GM12873 (cell line): ENCODE measurements around the gene RBM19.

ENCODE experiments used
- TF ChIP-seq, protein P1 (sequence below): IDR thresholded peaks from 2 replicates; pipeline ENCODE4 v1.5.1; 2012; ENCODE audit warnings: low read depth, mild to moderate bottlenecking, moderate library complexity, low read length, control low read depth; ENCODE audit not compliant: insufficient read depth; ENCODE audit errors: missing control alignments

Gene RBM19

DNA sequence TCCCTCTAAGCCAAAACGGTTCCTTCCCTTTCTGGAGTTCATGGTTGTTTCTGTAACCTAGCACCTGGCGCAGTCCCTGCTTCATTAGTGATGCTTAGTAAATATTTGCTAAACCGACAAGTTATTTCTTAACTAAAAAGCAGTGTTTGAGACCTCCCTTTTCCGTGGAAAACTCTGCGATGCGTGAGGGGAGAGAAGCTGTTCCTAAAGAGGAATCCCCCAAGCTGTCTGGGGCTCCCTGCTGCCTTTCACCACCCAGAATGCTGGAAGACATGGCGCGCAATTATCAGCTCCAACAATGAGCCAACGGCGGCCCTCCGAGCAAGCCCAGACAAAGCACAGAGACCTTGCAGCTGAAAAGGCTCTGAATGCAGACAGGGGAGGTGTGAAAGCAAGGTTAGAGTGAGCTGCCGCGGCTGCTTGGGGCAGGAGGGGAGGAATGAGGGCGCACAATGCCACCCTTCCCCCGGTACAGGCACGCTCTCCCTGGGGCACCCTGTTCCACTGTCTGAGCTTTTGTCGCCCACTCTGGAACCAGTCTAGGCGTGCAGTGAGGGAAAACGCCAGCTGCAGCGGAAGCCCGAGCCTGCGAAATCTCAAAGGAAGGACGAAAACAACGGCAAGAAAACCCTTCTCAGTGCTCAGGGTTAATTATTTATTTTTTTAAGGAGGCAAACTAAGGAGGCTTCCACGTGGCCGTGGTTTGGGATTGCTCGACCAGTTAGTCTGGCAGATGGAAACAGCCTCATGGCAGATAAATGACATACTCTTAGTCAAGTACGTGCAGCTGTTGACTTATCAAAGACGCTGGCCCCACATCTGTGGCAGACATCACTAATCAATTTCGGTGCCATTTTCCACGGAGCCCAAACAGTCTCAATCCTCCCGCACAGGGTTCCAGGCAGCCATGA, 66.3 kb downstream of the RBM19 start:
- TF ChIP-seq, protein P1, sequence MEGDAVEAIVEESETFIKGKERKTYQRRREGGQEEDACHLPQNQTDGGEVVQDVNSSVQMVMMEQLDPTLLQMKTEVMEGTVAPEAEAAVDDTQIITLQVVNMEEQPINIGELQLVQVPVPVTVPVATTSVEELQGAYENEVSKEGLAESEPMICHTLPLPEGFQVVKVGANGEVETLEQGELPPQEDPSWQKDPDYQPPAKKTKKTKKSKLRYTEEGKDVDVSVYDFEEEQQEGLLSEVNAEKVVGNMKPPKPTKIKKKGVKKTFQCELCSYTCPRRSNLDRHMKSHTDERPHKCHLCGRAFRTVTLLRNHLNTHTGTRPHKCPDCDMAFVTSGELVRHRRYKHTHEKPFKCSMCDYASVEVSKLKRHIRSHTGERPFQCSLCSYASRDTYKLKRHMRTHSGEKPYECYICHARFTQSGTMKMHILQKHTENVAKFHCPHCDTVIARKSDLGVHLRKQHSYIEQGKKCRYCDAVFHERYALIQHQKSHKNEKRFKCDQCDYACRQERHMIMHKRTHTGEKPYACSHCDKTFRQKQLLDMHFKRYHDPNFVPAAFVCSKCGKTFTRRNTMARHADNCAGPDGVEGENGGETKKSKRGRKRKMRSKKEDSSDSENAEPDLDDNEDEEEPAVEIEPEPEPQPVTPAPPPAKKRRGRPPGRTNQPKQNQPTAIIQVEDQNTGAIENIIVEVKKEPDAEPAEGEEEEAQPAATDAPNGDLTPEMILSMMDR: no peak

DNA sequence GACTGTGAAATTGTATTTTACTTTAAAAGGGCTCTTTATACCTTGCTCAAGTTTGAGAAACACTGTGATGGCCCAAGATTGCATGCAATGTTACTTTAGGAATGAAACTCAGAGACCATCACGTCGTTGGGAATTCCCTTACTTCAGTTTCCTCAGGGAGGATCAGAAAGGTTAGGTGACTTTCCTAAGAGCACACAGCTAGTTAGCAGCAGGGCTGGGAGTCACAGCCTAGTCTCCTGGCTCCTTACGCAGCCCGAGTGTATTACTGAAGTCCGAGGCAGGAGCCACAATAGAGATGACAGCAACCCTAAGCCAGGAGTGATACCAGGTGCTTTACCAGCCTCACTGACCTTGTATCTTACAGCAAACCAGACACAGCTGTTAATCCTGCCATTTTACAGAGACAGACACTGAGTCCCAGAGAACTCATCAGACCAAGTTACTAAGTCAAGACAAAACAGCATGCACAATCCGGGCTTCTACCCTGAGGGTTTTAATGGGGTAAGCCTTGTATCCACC, 67.0 kb downstream of the RBM19 start:
- TF ChIP-seq, protein P1: no peak

DNA sequence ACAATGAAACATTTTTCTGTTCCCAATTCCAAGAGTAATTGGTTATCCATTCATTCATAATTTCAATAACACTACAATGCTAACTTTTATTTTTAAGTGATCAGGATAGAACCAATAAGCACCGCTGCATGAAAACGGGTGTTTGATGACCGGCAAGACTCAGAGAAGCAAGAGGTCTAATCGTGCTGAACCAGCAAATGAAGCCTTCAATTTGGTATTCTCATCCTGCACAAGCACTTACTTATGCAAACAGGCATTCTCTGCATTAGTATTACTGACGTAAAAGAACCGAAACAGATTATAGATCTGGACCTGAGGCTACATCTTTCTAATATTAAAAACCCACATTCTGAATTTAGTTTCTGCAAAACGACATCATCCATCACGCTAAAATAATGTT, 67.7 kb downstream of the RBM19 start:
- TF ChIP-seq, protein P1: no peak

DNA sequence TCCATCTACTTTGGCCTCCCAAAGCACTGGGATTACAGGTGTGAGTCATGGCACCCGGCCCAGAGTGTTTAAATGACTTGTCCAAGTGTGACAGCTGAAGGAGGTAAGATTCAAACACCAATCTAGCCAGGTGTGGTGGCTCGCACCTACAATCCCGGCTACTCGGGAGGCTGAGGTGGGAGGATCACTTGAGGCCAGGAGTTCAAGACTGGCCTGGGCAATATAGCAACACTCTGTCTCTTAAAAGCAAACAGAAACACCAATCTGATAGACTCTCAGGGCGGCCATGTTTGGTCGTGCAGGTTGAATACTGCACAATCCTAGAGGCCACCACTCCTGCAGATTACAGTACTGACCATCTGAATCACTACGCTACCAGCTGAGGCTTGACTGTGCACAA, 68.7 kb downstream of the RBM19 start:
- TF ChIP-seq, protein P1: no peak

DNA sequence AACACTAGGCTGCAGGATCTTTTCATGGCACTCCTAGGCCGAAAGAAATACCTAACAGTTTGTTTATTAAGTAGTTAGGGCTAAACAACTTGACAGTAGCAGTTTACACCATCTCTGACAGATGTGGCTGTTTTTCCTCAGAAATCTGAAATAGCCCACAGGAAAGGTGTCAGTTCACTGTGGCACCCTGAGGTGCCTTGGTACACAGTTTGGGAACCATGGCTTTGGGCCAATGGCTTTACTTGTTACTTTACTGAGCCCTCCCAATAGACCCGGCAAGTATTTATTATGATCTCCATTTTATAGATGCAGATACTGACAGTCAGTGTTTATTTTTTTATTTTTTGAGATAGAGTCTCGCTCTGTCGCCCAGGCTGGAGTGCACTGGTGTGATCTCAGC, 69.3 kb downstream of the RBM19 start:
- TF ChIP-seq, protein P1: no peak

DNA sequence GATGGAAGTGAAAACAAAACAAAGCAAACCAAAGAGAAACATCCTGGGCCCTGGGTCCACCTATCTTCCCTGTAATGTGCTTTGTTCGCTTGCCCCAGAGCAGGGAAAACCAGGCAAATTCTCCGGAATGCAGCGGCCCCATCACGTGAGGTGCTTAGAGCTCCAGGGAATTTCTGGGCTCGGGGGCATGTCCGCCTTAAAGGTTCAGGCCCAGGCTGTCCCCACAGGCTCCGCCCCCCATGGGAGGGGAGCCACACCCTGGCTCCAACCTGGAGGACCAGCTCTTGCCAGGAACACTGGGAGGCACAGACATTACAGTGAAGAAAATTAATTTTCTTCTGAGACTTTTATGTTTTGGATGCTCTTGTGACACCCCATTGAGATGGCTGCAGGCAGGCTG, 69.9 kb downstream of the RBM19 start:
- TF ChIP-seq, protein P1: no peak

DNA sequence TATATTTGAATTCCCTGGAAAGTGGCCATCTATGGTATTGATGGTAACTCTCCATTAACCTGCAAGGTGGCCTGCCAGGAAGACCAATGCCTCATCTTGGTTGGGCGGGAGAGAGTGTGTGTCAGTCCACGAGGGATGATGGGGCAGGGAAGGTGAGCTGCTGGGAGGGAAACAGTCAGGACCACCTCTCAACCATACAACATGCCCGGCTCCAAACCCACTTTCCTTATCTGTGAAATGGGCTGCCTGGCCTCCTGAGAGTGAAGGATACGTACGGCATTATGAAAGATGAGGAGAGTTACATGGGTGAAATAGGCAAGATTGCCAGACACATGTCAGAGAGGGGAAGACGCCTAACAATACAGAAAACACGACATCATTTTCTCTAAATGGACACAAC, 70.9 kb downstream of the RBM19 start:
- TF ChIP-seq, protein P1: no peak
